Inflammatory macrophage treated with lipopolysaccharide for 4 hours (primary cell): ENCODE data around the gene SDK1.

Experiments
- DNase-seq: peaks from one replicate; pipeline ENCODE4 v3.0.0-alpha.2; 2020

The SDK1 gene

GRCh38 chr7:4177001-4177400 is 875.9 kb downstream of the SDK1 start:
- DNase-seq = no peak

- no peak for DNase-seq
Measured at GRCh38 chr7:4178416-4178815, 877.4 kb downstream of the SDK1 start.

- DNase-seq = no peak
Measured at GRCh38 chr7:4178916-4179687, 878.0 kb downstream of the SDK1 start.

GRCh38 chr7:4179688-4180380 is 878.8 kb downstream of the SDK1 start:
- no peak for DNase-seq

- DNase-seq = no peak
Measured at GRCh38 chr7:4181446-4181845, 880.4 kb downstream of the SDK1 start.

- no peak for DNase-seq
Measured at GRCh38 chr7:4182605-4183300, 881.7 kb downstream of the SDK1 start.

GRCh38 chr7:4184653-4185052 is 883.6 kb downstream of the SDK1 start:
- DNase-seq = no peak

GRCh38 chr7:4185136-4185535 is 884.1 kb downstream of the SDK1 start:
- no peak for DNase-seq

- DNase-seq = no peak
Measured at GRCh38 chr7:4185721-4186512, 884.9 kb downstream of the SDK1 start.

- DNase-seq = no peak
Measured at GRCh38 chr7:4186513-4186780, 885.4 kb downstream of the SDK1 start.

- no peak for DNase-seq
Measured at GRCh38 chr7:4188651-4189050, 887.6 kb downstream of the SDK1 start.

- DNase-seq = no peak
Measured at GRCh38 chr7:4189131-4189570, 888.1 kb downstream of the SDK1 start.

- DNase-seq = no peak
Measured at GRCh38 chr7:4190010-4190981, 889.2 kb downstream of the SDK1 start.

GRCh38 chr7:4191046-4191445 is 890.0 kb downstream of the SDK1 start:
- DNase-seq = no peak

GRCh38 chr7:4191525-4191924 is 890.5 kb downstream of the SDK1 start:
- DNase-seq = no peak

- DNase-seq = no peak
Measured at GRCh38 chr7:4195660-4196059, 894.6 kb downstream of the SDK1 start.

GRCh38 chr7:4196121-4196819 is 895.2 kb downstream of the SDK1 start:
- DNase-seq = no peak

- DNase-seq = no peak
Measured at GRCh38 chr7:4198301-4198700, 897.2 kb downstream of the SDK1 start.

GRCh38 chr7:4200546-4201094 is 899.6 kb downstream of the SDK1 start:
- DNase-seq = no peak

GRCh38 chr7:4201566-4201965 is 900.5 kb downstream of the SDK1 start:
- no peak for DNase-seq

- no peak for DNase-seq
Measured at GRCh38 chr7:4202154-4202736, 901.2 kb downstream of the SDK1 start.
